GM23338 (cell line): ENCODE data around the gene DUS4L. TPM values are rescaled to one million over a fixed set of nuclear protein-coding genes. Genes with fewer than 3 reads are reported as not detected.

Experiments
- ATAC-seq: fragments of 200-7000 bp; cut with Tn5 transposase; 3 replicates; pipeline ENCODE4 v1.9.1; 2020
- DNase-seq: peaks from one replicate; pipeline ENCODE4 v3.0.0-alpha.2; 2015; ENCODE audit warnings: low spot score
- H2AFZ ChIP-seq: fragments of 200-600 bp; sonication (generic); 2 replicates; pipeline ENCODE4 v1.8.0; 2016; ENCODE audit warnings: antibody characterized with exemption, mild to moderate bottlenecking, moderate library complexity
- H3F3A ChIP-seq: fragments of 200-600 bp; sonication (generic); replicated peaks from 2 replicates; pipeline ENCODE4 v1.8.0; 2017; ENCODE audit warnings: antibody characterized with exemption, mixed run types, low read depth
- H3K27ac ChIP-seq: fragments of 200-600 bp; sonication (generic); 2 replicates; pipeline ENCODE4 v1.6.1; 2016; ENCODE audit warnings: low read depth
- H3K27me3 ChIP-seq: fragments of 200-600 bp; sonication (generic); 2 replicates; pipeline ENCODE4 v1.8.0; 2016; ENCODE audit warnings: mild to moderate bottlenecking, mixed run types, moderate library complexity; ENCODE audit not compliant: insufficient read depth
- H3K36me3 ChIP-seq: fragments of 200-600 bp; sonication (generic); 2 replicates; pipeline ENCODE4 v1.8.0; 2016; ENCODE audit warnings: mild to moderate bottlenecking; ENCODE audit not compliant: insufficient read depth
- H3K4me1 ChIP-seq: fragments of 200-600 bp; sonication (generic); 2 replicates; pipeline ENCODE4 v1.8.0; 2016; ENCODE audit warnings: mild to moderate bottlenecking, moderate library complexity; ENCODE audit not compliant: insufficient read depth
- H3K4me2 ChIP-seq: fragments of 200-600 bp; sonication (generic); 2 replicates; pipeline ENCODE4 v1.7.1; 2017; ENCODE audit warnings: mixed run types
- H3K4me3 ChIP-seq: fragments of 200-600 bp; sonication (generic); 2 replicates; pipeline ENCODE4 v1.6.1; 2016; ENCODE audit warnings: mixed run types
- H3K79me2 ChIP-seq: fragments of 200-600 bp; sonication (generic); replicated peaks from 2 replicates; pipeline ENCODE4 v1.8.0; 2017; ENCODE audit warnings: mild to moderate bottlenecking; ENCODE audit not compliant: insufficient read depth
- H3K9me2 ChIP-seq: fragments of 200-600 bp; sonication (generic); 2 replicates; pipeline ENCODE4 v1.8.0; 2017; ENCODE audit not compliant: insufficient read depth
- H4K20me1 ChIP-seq: fragments of 200-600 bp; sonication (generic); replicated peaks from 2 replicates; pipeline ENCODE4 v1.8.0; 2017; ENCODE audit warnings: mild to moderate bottlenecking; ENCODE audit not compliant: insufficient read depth
- H3K27ac Mint-ChIP-seq: 2 replicates; pipeline ENCODE4 v1.8.0; 2020; ENCODE audit warnings: inconsistent platforms, mild to moderate bottlenecking, moderate library complexity, mixed read lengths
- H3K27me3 Mint-ChIP-seq: 3 replicates; pipeline ENCODE4 v1.8.0; 2022; ENCODE audit warnings: low read depth, mild to moderate bottlenecking, moderate library complexity, mixed read lengths, inconsistent platforms; ENCODE audit not compliant: insufficient read depth, poor library complexity
- H3K36me3 Mint-ChIP-seq: 3 replicates; pipeline ENCODE4 v1.8.0; 2021; ENCODE audit warnings: low read depth, mild to moderate bottlenecking, inconsistent platforms, moderate library complexity, mixed read lengths
- H3K4me1 Mint-ChIP-seq: 3 replicates; pipeline ENCODE4 v1.8.0; 2020; ENCODE audit warnings: mild to moderate bottlenecking, inconsistent platforms, mixed read lengths
- H3K4me3 Mint-ChIP-seq: 3 replicates; pipeline ENCODE4 v1.8.0; 2021; ENCODE audit warnings: moderate library complexity, mild to moderate bottlenecking, inconsistent platforms, mixed read lengths
- H3K9me3 Mint-ChIP-seq: 3 replicates; pipeline ENCODE4 v1.8.0; 2020; ENCODE audit warnings: moderate library complexity, mild to moderate bottlenecking, inconsistent platforms, mixed read lengths
- CREB1 ChIP-seq: fragments of 250-450 bp; sonication (Bioruptor Pico); IDR thresholded peaks from 2 replicates; pipeline ENCODE4 v1.5.0; 2020; ENCODE audit warnings: low read depth, mild to moderate bottlenecking, moderate library complexity
- EZH2 ChIP-seq: fragments of 200-600 bp; sonication (generic); IDR thresholded peaks from one replicate; pipeline ENCODE4 v1.8.0; 2017; ENCODE audit warnings: antibody characterized with exemption, mild to moderate bottlenecking, low read depth; ENCODE audit not compliant: unreplicated experiment
- EZH2phosphoT487 ChIP-seq: fragments of 200-600 bp; sonication (generic); IDR thresholded peaks from one replicate; pipeline ENCODE4 v1.8.1; 2018; ENCODE audit warnings: antibody characterized with exemption; ENCODE audit not compliant: unreplicated experiment
- JUNB ChIP-seq: IDR thresholded peaks from one replicate; pipeline ENCODE4 v1.6.1; 2016; ENCODE audit warnings: antibody characterized with exemption; ENCODE audit not compliant: unreplicated experiment
- POLR2AphosphoS5 ChIP-seq: IDR thresholded peaks from 2 replicates; pipeline ENCODE4 v1.6.1; 2016; ENCODE audit warnings: antibody characterized with exemption, low read depth
- STAT1 ChIP-seq: IDR thresholded peaks from one replicate; pipeline ENCODE4 v1.6.1; 2016; ENCODE audit warnings: antibody characterized with exemption; ENCODE audit not compliant: unreplicated experiment
- ZNF331 ChIP-seq: fragments of 250-450 bp; sonication (Bioruptor Pico); IDR thresholded peaks from 2 replicates; pipeline ENCODE4 v1.5.0; 2020; ENCODE audit warnings: low read depth, mild to moderate bottlenecking, moderate library complexity
- polyA plus RNA-seq: library from polyadenylated mRNA; unstranded; fragments of >200 nt; fragmentation: Nextera tagmentation; extraction: Ambion mirVana; gene quantifications from 2 replicates; pipeline ENCODE4 v1.2.1, GENCODE V29; 2016
- total RNA-seq: library from RNA; depleted of rRNA; stranded (reverse); fragments of >200 nt; shearing (Covaris generic); gene quantifications from 2 replicates; pipeline ENCODE4 v1.2.3, GENCODE V29; 2014
- TF ChIP-seq, protein P1 (sequence below): IDR thresholded peaks from 2 replicates; pipeline ENCODE4 v1.6.1; 2016; ENCODE audit warnings: antibody characterized with exemption
- TF ChIP-seq, protein P2 (sequence below): IDR thresholded peaks from one replicate; pipeline ENCODE4 v1.6.1; 2018; ENCODE audit warnings: antibody characterized with exemption; ENCODE audit not compliant: unreplicated experiment
- TF ChIP-seq, protein P3 (sequence below), 2 experiments: fragments of 200-600 bp in 1 of 2; sonication (generic) in 1 of 2; conservative IDR thresholded peaks; 2 replicates each; pipeline versions ENCODE4 v1.5.1 to v1.6.1; 2016 to 2017; ENCODE audit warnings: antibody characterized with exemption in 2 of 2, low read depth in 2 of 2, mild to moderate bottlenecking in 2 of 2, moderate library complexity in 1 of 2

Gene DUS4L
- total and polyA plus RNA-seq, 2 experiments from 2014 or later: 16.7 to 22.9 TPM

DNA sequence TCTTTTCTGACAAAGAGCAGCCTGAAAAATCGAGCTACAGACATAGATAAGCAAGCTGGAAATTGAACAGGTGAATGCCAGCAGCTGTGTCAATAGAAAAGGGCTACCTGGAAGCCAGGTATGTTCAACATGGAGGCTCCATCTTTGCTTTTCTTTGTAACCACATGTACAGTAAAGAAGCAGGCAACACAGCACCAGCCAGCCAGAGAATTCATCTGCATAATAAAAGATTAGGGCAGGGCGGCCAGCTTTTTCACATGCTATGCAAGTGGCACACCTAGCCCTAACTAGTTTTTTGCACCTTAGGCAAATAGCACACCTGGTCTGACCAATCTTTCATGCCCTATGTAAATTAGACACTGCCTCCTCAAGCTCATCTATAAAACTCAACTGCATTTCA is 25.8 kb upstream of the DUS4L start (continued):
- TF ChIP-seq, protein P1, sequence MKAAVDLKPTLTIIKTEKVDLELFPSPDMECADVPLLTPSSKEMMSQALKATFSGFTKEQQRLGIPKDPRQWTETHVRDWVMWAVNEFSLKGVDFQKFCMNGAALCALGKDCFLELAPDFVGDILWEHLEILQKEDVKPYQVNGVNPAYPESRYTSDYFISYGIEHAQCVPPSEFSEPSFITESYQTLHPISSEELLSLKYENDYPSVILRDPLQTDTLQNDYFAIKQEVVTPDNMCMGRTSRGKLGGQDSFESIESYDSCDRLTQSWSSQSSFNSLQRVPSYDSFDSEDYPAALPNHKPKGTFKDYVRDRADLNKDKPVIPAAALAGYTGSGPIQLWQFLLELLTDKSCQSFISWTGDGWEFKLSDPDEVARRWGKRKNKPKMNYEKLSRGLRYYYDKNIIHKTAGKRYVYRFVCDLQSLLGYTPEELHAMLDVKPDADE: no peak
- TF ChIP-seq, protein P2, sequence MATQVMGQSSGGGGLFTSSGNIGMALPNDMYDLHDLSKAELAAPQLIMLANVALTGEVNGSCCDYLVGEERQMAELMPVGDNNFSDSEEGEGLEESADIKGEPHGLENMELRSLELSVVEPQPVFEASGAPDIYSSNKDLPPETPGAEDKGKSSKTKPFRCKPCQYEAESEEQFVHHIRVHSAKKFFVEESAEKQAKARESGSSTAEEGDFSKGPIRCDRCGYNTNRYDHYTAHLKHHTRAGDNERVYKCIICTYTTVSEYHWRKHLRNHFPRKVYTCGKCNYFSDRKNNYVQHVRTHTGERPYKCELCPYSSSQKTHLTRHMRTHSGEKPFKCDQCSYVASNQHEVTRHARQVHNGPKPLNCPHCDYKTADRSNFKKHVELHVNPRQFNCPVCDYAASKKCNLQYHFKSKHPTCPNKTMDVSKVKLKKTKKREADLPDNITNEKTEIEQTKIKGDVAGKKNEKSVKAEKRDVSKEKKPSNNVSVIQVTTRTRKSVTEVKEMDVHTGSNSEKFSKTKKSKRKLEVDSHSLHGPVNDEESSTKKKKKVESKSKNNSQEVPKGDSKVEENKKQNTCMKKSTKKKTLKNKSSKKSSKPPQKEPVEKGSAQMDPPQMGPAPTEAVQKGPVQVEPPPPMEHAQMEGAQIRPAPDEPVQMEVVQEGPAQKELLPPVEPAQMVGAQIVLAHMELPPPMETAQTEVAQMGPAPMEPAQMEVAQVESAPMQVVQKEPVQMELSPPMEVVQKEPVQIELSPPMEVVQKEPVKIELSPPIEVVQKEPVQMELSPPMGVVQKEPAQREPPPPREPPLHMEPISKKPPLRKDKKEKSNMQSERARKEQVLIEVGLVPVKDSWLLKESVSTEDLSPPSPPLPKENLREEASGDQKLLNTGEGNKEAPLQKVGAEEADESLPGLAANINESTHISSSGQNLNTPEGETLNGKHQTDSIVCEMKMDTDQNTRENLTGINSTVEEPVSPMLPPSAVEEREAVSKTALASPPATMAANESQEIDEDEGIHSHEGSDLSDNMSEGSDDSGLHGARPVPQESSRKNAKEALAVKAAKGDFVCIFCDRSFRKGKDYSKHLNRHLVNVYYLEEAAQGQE: no peak
- no peak for TF ChIP-seq EZH2phosphoT487
- no peak for TF ChIP-seq STAT1

DNA sequence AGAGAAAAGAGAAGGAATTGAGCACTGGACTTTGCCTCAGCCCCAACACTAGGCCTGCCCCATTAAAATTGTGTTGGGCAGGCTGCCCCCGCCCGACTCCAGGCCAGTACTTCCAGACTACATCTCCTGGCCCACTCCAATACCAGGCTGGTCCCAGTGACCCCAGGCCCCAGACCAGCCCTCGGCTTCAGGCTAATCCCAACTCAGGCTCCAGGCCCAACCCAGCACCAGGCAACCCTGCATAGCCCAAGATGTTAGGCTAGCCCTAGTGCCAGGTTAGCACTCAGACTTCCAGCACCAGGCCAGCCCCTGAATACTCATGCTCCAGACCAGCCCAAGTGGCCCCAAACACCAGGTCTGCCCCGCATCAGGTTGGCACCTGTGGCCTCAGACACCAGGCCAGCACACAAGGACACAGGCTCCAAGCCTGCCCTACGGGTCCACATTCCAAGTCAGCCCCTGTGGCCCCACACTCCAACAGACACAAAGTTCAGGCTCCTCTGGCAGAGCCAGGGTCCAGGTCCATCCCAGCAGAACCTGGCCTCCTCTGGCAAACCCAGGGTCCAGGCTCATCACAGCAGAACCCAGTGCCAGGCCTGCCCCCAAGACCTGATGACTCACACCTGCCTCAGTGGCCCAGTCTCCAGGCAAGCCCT is 20.3 kb upstream of the DUS4L start:
- Mint-ChIP-seq H3K4me1 (peaks cover 4% of the 10 kb centered on the region), H3K9me3 (peaks cover 9% of the 10 kb centered on the region; the same call in 2 of the 3 replicates), H3K27me3 (no peaks in the 10 kb centered on the region), H3K27ac (peak overlapping the region; percentile 34; the same call in 1 of the 2 replicates), H3K4me3 (no peak overlapping the region), H3K36me3 (peaks cover 45% of the 10 kb centered on the region)
- peaks cover 5% of the 10 kb centered on the region for H3K4me1 ChIP-seq
- DNase-seq (no peak), ATAC-seq (no peak)
- H3K9me2 ChIP-seq: no peaks in the 10 kb centered on the region
- peaks cover 8% of the 10 kb centered on the region; the same call in 1 of the 2 replicates for H3K36me3 ChIP-seq
- H2AFZ ChIP-seq: no peak overlapping the region
- H3K79me2 ChIP-seq: peaks cover 45% of the 10 kb centered on the region
- H4K20me1 ChIP-seq: 0 out of 2 replicates have a peak, but pooled peaks cover 4% of the 10 kb centered on the region
- H3K4me2 ChIP-seq: no peak overlapping the region
- no peaks in the 10 kb centered on the region for H3F3A ChIP-seq
- H3K27ac ChIP-seq: no peak overlapping the region
- no peaks in the 10 kb centered on the region for H3K27me3 ChIP-seq
- no peak overlapping the region for H3K4me3 ChIP-seq
- TF ChIP-seq, protein P3, sequence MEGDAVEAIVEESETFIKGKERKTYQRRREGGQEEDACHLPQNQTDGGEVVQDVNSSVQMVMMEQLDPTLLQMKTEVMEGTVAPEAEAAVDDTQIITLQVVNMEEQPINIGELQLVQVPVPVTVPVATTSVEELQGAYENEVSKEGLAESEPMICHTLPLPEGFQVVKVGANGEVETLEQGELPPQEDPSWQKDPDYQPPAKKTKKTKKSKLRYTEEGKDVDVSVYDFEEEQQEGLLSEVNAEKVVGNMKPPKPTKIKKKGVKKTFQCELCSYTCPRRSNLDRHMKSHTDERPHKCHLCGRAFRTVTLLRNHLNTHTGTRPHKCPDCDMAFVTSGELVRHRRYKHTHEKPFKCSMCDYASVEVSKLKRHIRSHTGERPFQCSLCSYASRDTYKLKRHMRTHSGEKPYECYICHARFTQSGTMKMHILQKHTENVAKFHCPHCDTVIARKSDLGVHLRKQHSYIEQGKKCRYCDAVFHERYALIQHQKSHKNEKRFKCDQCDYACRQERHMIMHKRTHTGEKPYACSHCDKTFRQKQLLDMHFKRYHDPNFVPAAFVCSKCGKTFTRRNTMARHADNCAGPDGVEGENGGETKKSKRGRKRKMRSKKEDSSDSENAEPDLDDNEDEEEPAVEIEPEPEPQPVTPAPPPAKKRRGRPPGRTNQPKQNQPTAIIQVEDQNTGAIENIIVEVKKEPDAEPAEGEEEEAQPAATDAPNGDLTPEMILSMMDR (conservative IDR thresholded peaks at IDR 0.05; ENCODE audit: low read depth in 2 of 2): no peak
- TF ChIP-seq EZH2 (no peak), ZNF331 (CRISPR knock-in tag) (no peak), EZH2phosphoT487 (no peak), CREB1 (no peak), JUNB (no peak), POLR2AphosphoS5 (no peak)
- TF ChIP-seq, protein P1: no peak
